ENCODE measurements around the gene SYNE2. TPM values are rescaled to one million over a fixed set of nuclear protein-coding genes. Genes with fewer than 3 reads are reported as not detected.
"Not testable (repeated sequence)": the region's sequence is repeated elsewhere in the genome, so short reads cannot be mapped to it uniquely, and the experiment has no call there.

The SYNE2 gene
- total RNA-seq, 4 donors from 2014 or later, result 101 to 162 (median 114) TPM

- Histone ChIP-seq H3K27me3 (no peaks in the 10 kb centered on the region), H3K9me3 (no peaks in the 10 kb centered on the region), H3K4me3 (no peak overlapping the region), H3K4me1 (no peaks in the 10 kb centered on the region), H3K36me3 (no peaks in the 10 kb centered on the region), H3K27ac (no peak overlapping the region)
- intact Hi-C loops (cut with DNase I; ENCODE audit: low total_unique reads), result no loop called here
- no peak for DNase-seq
- TF ChIP-seq POLR2A (IDR thresholded peaks at IDR 0.05) (no peak), CTCF (IDR thresholded peaks at IDR 0.05) (no peak)
These were observed 186.2 kb downstream of the SYNE2 start for GRCh38 chr14:64038841-64039542.

DNA sequence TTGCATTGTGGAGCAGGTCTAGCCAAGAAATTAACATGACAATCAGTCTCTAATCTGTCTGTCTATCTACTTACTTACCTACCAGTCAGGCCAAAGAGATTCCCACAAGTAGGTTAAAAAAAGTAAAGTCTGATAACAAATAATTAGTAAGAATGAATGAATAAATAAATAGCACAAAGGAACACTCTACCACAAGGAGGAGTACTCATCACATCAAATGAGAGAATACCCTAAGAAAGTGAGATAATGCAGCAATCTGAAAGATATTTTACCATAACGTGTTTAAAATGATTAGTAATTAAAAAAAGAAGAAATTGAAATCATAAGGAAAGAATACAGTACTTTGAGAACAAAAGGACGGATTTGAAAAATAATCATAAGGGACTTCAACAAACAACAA lies 187.2 kb downstream of the SYNE2 start:
- Histone ChIP-seq H3K4me3 (no peak overlapping the region), H3K27me3 (no peaks in the 10 kb centered on the region), H3K4me1 (no peaks in the 10 kb centered on the region), H3K36me3 (no peaks in the 10 kb centered on the region), H3K27ac (no peak overlapping the region), H3K9me3 (no peaks in the 10 kb centered on the region)
- TF ChIP-seq POLR2A (IDR thresholded peaks at IDR 0.05) (no peak), CTCF (IDR thresholded peaks at IDR 0.05) (no peak)
- intact Hi-C loops (cut with DNase I; ENCODE audit: low total_unique reads), result no loop called here
- DNase-seq, result no peak

- H3K4me3 ChIP-seq; H3K36me3 ChIP-seq; H3K9me3 ChIP-seq; H3K27ac ChIP-seq; H3K27me3 ChIP-seq; H3K4me1 ChIP-seq; DNase-seq; intact Hi-C loops (cut with DNase I; ENCODE audit: low total_unique reads): not testable (repeated sequence)
These were observed 190.5 kb downstream of the SYNE2 start for GRCh38 chr14:64043296-64043695.

DNA sequence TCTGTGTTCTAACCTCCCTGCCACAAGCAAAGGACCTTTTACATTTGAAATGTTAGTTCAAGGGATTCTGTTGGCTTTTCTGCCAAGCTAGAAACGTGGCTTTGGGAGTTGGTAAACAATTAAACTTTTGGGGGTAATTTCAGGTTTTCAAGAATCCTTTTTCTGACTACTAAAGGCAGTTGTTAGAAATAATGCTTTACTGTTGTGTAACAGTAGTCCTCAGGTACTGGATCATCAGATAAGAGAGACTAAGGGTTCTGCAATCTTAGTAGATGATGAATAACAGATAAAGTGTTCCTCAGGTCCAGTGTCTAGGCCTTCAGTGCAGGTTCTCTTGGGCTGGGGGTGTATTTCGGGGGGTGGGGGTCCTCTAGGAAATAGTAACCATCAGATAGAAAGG lies 192.3 kb downstream of the SYNE2 start:
- intact Hi-C loops (cut with DNase I; ENCODE audit: low total_unique reads), result no loop called here
- TF ChIP-seq POLR2A (IDR thresholded peaks at IDR 0.05) (no peak), CTCF (IDR thresholded peaks at IDR 0.05) (no peak)
- no peak for DNase-seq
- H3K4me3 ChIP-seq, result no peak overlapping the region
- no peaks in the 10 kb centered on the region for H3K9me3 ChIP-seq
- H3K36me3 ChIP-seq, result no peaks in the 10 kb centered on the region
- no peak overlapping the region for H3K27ac ChIP-seq
- no peaks in the 10 kb centered on the region for H3K4me1 ChIP-seq
- H3K27me3 ChIP-seq, result no peaks in the 10 kb centered on the region

GRCh38 chr14:64049616-64050381 lies 197.0 kb downstream of the SYNE2 start:
- H3K36me3 ChIP-seq, result no peaks in the 10 kb centered on the region
- TF ChIP-seq POLR2A (IDR thresholded peaks at IDR 0.05) (no peak), CTCF (IDR thresholded peaks at IDR 0.05) (no peak)

More at GRCh38 chr14:64049616-64050381, 197.0 kb downstream of the SYNE2 start:
- no peak for DNase-seq
- intact Hi-C loops (cut with DNase I; ENCODE audit: low total_unique reads), result no loop called here
- no peak overlapping the region for H3K27ac ChIP-seq
- H3K9me3 ChIP-seq, result no peaks in the 10 kb centered on the region
- no peaks in the 10 kb centered on the region for H3K27me3 ChIP-seq
- H3K4me3 ChIP-seq, result no peak overlapping the region
- H3K4me1 ChIP-seq, result no peaks in the 10 kb centered on the region
